Stimulated activated CD8-positive, alpha-beta memory T cell treated with anti-CD3 and anti-CD28 coated beads, Interleukin-15, amount 100 ng/mL, for 48 hours (primary cell): ENCODE data around the gene AKT1S1.

Experiments used
- DNase-seq, 2 donors: peaks; one replicate each; pipeline ENCODE4 v3.0.0-alpha.2; 2020; ENCODE audit warnings: low read depth in 2 of 2

AKT1S1 gene

DNA sequence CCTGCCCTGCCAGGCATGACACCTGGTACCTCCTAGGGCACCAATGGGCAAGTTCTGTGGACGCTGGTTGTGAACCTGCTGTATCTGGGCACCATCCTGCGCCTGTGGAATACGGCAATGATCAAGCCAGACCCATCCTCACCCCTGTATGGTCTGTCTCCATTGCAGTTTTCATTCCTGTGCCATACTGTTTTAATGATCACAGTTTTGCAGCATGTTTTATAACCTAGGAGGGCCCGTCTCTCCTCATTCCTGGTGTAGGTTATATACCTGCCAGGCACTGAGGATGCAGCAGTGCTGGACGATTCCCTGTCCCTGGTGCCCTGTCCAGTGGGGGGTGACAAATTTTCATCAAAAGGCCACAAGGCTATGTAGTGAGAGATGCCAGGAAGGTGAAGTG is 5.9 kb upstream of the AKT1S1 start:
- DNase-seq: no peak

DNA sequence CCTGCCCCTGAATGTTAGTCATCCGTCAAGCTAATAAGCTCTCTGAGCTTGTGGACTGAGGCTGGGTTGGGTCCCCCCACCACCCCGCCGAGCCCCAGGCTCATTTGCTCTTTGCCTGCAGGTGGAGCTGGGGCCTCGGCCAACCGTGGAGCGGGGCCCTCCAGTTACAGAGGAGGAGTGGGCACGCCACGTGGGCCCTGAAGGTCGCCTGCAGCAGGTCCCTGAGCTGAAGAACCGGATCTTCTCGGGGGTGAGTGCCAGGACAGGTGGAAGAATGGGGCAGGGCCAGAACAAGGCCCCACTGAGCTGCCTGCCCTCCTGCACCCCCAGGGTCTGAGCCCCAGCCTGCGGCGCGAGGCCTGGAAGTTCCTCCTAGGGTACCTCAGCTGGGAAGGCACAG is 5.5 kb upstream of the AKT1S1 start:
- no peak for DNase-seq

DNA sequence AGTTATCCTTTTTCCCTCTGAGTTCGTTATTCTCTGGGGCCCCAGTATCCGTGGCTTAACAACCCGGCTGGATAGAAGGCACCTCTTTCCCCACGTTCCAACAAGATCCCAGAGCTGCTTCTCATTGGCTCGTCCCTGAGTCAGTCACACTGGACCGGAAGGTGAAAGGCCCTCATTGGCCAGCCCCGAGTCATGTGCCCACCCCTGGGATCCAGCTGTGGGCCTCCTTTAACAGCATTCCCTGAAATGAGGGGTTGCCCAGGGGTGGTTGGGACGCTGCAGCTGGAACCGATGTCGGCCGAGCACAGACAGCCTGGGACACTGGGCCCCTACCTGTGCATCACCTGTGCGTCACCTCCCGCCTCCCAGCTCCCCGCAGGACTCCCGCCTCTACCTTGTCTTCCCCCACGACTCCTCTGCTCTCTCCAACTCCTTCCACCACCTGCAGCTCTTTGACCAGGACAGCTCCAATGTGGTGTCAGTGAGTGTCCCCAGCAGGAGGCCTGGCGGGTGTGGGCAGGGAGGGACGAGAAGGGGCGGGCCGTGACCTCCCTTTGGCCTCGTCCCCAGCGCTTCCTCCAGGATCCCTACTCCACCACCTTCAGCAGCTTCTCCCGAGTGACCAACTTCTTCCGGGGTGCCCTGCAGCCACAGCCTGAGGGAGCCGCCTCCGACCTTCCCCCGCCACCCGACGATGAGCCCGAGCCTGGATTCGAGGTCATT is 4.7 kb upstream of the AKT1S1 start:
- no peak for DNase-seq

DNA sequence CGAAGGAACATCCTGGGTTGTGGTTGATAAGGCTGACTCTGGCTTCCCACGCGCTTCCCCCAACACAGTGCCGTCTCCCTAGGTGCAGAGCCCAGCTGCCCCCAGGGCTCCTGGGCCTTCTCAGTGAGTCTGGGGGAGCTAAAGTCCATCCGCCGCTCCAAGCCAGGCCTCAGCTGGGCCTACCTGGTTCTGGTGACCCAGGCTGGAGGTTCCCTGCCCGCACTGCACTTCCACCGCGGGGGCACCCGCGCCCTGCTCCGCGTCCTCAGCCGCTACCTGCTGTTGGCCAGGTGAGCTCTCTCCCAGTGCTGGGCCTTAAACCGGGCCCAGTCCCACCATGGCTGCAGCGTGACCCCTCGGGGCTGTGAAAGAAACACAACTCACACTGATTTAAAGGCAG is 4.0 kb upstream of the AKT1S1 start:
- no peak for DNase-seq

DNA sequence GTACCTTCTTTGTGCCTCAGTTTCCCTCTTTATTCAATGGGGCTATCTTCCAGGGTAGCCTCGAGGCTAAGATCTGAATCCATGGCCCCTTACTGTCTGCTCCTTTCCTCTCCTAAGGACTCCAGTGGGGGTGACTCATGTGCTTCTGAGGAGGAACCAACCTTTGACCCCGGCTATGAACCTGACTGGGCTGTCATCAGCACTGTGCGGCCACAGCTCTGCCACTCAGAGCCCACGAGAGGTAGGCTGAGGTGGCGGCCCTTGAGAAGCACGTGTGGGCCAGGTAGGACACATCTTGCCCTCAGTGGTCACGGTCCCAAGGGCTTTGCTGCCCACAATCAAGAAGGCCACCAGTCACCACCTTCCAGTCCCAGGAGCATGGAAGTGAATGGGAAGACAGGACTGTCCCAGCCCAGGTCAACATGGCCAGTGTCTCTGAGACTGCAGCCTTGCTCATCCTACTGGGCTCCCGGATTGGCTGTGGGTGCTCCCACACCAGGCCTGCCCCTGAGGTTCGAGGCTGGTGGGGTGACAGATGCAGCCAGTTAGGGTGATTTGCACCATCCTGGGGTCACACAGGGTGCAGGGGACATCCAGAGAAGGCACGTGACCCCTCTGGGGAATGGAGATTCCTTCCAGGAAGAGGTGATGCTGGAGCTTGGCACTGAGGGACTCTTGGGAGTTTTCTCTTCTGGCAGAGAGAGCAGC is 3.2 kb upstream of the AKT1S1 start:
- DNase-seq: no peak

DNA sequence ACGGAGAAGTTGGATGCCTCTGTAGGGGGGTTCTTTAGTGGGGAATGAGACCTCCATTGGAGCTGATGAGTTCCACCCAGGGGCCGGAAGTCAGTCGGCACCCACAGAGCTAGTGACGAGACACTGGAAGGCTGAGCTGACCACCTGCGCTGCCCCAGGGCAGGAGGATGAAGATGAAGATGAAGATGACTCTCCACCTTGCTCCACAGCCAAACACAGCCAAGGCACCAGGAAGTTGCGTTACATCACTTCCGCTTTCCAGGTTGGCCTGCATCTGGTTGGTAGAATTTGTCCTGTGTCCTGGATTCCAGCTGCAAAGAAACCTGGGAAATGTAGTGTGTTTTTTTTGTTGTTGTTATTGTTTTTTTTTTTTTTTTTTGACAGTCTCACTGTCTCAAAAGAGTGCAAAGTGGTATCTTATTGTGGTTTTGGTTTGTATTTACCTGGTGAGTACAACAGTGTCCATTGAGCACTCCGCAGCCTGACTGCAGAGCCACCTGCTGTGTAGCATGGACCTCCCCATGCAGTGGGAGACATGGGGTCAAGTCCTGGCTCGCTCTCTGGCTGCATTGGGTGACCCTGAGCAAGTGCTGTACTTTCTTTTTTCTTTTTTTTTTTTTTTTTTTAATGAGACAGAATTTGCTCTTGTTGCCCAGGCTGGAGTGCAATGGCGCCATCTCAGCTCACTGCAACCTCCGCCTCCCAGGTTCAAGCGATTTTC is 2.2 kb upstream of the AKT1S1 start:
- no peak for DNase-seq

DNA sequence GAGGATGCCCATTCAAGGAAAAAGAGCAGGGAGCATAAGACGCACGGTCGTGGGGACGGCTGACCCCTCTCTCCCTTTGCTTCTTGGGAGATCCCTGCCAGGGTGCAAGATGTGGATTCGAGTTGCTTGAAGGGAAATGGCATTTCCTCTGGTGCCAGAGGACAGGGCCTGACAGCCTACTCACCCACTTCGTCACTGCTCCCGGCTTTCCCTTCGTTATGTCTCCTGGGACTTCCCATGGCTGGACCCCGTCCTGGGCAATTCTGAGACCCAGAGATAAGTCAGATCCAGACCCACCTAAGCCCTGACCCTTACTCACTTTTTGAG is 1.6 kb upstream of the AKT1S1 start:
- DNase-seq: no peak

DNA sequence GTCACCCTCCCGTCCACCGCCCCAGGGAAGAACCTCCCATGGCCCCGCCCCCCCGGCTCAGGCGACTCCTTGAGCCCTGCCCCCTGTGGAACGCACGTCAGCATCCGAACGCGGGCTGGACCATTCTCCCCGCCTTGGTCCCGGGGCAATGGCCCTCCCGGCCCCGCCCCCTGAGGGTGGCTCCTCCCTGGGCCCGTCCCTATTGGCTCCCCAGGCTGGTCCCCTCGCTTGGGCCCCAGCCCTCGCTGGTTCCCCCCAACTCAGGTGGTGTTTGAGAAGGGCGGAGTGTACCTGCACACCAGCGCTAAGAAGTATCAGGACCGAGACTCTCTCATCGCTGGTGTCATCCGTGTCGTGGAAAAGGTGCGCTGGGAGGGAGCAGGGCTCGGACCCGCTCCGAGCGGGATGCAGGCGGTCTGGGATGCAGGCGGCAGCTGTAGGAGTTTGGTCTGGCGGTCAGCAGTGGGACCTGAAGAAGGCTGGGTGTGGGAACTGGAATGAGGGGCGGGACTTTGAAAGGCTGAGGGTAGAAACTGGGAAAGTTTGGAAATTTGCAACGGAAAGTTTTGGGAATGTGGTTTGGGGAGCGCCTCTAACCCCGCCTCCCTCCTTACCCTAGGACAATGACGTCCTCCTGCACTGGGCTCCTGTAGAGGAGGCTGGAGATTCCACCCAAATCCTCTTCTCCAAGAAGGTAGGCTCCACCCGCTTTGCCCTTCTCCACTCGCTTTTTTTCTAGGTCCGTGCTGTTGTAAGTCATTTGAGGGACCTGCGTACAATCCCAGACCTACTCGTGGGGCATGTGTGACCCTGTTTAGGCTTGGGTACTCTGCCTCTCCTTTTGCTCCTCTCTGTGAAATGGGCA is 956 bp upstream of the AKT1S1 start:
- DNase-seq: peak; percentile 98 to 99

DNA sequence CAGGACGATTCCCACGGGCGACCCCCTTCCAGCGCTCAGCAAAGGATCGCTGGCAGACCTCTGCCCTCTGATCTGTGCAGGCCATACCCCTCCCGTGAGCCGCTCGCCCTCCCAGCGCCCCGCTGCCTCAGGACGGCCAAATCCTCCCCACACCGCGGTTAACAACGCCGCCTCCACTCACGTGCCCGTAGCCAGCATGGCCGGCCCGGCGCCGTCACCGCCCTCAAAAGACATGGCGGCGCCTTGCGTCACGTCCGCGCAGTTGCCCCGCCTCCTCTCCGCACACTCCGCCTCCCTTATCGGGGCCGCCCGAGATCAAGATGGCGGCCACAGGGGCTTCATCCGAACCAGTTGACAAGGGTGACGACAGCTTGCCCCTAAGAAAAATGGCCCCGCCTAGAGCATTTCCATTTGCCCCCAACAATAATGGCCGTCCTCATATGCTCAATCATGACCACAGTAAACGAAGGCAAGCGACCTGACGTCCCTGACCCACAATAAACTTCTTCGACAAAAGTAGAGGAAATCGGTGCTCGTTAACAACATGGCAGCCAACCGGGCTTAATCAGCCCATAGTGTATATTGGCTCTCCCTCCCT is 634 bp downstream of the AKT1S1 start:
- DNase-seq: peak; percentile 95 to 97

DNA sequence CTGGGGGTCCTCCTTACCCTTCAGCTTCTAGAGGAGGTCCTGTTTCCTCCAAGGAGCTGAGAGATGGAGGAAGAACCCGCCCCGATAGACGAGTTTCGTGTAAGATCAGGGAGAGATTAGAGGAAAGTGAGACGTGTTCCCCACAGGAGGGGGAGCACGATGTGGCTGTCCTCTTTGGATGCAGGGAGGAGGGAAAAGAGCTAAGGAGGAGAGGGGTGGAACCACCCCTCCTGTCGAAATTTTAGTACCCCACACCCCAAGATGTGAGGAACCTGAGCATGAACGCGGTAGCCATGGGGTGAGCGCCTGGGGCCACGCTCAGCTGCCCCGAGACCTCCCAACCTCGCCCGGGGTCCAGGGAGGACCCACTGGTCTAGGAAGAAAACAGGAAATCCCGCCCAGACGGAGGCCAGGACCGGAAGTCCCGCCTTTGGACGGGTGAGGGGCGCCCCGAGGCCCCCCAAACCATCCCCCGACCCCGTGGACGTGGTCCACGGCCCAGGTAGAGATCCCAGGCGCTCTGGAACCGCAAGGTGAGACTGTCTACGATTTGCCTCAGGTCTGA is 1.2 kb downstream of the AKT1S1 start:
- peak in 1 of 2 donors; percentile 39 for DNase-seq

DNA sequence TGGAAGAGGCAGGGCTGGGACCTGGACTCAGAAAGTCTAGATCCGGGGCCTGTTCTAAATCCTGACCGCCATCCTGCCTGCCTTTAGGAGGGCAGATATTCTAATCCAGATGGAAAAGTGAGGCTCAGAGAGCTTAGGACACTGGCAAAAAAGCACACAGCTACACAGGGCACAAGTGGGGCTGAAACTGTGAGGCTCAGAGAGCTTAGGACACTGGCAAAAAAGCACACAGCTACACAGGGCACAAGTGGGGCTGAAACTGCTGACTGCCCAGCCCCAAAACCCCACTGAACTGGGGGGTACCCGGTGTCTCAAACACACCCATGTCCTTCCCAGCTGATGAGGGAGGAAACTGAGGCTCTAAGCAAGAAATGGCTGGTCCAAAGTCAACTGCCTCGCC is 2.0 kb downstream of the AKT1S1 start:
- DNase-seq: no peak

DNA sequence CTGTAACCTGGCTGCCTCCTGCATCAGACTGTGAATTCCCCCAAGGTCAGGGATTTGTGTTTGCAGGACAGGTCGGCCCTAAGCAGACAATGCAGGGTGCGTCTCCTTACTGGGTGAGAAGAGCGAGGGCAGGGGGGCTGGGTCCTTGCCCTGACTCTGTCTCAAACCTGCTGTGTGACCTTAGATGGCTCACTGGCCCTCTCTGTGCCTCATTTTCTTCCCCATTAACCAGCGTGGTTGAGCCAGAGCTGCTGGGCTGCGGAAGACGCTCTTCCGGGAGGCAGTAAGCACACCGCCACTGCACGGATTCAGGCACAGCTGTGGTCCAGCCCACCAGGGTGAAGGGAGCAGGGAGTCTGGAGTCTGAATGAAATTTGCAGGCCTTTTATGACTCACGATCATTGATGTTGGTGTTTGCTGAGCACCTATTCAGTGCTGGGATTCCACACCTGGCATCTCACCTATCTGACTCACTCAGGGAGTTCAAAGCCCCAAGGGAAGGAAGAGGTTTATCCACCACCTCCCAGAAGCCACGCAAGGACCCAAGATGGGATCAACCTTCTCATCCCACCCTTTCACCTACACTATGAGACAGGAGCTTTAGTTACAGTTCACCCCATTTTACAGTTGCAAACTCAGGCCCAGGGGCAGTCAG is 2.5 kb downstream of the AKT1S1 start:
- no peak for DNase-seq

DNA sequence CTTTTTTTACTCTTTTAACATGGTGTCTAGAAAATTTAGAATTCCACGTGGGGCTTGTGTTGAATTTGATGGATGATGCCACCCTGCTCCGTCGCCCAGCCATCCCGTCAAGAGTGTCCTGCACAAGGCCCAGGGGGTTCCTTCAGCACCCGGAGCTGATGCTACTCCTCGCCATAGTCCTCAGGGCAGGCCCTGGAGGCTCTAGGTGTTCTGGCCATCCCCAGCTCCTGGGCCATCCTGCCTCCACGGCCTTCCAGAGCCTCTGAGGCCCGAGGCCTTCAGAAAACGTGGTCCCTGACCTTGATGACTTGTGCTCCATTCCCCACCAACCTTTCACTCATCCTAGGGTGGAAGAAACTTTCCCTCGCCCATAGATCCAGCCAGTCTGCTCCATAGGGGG is 3.3 kb downstream of the AKT1S1 start:
- no peak for DNase-seq

DNA sequence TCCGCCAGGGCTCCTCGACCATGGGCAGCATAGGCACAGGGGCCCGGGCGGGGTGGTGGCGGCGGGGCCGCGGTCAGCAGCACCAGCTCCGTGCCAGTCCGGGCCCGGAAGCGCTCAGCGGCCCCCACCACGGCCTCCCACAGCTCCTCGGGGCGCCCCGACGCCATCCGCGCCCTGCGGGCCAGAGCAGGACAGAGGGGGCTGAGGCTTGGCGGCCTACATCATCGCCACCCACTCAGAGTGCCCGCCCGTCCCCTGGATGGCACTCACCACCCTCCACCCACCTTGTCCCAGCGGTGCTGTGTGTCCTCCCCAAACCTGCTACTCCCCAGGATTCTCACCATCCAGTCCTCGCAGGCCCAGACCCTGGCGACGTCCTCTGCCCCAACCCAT is 4.0 kb downstream of the AKT1S1 start:
- no peak for DNase-seq

DNA sequence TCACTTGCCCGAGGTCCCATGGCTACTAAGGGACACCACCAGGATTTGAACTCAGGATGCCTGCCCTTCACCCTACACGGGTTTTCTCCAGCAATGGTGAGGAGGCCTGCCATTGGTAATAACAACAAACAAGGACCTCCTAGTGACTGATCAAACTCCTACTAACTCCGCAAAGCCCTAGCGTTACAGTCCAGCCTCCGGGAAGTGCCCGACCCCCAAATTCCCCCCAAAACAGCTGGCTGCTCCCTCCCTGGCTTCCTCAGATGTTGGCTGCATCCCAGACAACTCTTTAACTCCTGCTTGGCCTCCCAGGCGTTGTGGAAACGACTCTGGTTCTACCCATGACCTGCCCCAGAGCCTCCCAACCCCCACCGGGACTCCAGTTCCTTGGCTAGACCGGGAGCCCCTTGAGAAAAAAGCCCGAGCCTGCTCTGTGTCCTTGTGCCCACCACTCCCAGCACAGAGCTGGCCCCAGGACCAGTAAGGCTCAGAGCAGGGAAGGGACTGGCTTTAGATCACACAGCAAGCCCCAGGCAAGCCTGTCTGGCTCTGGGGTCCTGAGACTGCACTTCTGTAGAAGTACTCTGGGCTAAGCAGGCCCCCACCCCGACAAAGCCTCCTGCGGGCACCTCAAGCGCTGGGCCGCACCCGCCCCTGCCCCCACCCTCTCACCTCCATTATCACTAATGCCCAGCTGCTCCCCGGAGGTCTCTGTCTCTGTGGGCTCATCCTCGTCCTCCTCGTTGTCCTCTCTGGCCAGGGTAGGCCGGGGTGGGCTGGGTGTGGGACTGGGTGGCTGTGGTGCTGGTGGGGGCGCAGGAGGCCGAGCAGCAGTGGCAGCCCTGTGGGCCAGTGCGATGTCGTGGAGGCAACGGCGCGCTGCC is 4.7 kb downstream of the AKT1S1 start:
- DNase-seq: no peak

DNA sequence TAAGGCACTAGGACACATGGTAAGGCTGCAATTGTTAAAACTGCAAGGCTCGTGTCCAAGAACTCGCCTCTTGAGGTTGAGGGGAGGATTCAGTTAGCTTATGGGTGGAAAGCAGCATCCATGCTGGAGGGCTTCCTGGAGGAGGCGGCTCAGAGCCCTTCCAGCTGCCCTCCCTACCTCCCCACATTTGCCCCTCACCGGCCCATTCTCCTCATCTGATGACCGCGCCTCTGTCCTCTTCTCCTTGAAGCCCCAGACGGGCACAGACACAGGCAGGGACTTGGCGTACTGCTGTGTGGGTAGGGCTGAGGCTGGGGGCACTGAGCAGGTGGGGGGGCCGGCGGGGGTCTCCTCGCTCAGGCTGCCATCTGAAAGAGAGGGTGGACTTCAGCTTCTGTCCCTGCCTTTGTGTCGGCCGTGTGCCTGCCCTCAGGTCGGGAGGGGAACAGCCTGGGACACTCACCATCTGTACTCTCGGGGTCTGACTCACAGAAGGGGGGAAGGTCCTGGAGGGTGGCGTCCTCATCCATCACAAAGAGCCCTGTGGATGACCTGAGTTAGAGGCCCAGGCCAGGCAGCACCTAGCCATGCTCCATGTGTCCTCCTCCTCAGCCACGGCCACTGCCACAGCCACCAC is 5.7 kb downstream of the AKT1S1 start:
- no peak for DNase-seq

DNA sequence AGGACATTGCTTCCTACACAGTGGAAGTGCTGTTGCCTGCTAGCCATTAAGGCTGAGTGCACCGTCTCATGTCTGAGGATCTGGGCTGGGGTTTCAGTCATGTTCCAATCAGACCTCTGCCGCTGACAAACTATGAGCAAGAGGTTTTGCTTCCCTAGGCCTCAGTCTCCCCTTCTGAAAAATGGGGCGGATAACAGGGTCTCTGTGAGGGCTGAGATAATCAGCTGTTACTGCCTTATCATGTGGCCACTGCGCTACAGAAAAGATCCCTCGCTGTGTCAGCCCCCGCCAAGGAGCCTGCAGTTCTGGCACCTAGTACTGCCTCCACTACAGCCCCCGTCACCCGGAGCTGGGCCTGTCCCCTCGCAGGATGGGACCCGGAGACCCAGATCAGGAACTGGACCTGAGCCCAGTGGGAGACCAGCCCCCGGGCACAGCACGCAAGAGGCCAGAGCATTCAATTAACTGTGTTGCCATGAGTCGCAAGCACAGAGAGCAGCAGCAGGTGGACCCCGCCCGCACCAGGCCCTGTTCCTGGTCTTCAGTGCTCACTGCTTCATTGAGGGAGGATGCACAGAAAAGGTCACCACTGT is 6.8 kb downstream of the AKT1S1 start:
- no peak for DNase-seq

DNA sequence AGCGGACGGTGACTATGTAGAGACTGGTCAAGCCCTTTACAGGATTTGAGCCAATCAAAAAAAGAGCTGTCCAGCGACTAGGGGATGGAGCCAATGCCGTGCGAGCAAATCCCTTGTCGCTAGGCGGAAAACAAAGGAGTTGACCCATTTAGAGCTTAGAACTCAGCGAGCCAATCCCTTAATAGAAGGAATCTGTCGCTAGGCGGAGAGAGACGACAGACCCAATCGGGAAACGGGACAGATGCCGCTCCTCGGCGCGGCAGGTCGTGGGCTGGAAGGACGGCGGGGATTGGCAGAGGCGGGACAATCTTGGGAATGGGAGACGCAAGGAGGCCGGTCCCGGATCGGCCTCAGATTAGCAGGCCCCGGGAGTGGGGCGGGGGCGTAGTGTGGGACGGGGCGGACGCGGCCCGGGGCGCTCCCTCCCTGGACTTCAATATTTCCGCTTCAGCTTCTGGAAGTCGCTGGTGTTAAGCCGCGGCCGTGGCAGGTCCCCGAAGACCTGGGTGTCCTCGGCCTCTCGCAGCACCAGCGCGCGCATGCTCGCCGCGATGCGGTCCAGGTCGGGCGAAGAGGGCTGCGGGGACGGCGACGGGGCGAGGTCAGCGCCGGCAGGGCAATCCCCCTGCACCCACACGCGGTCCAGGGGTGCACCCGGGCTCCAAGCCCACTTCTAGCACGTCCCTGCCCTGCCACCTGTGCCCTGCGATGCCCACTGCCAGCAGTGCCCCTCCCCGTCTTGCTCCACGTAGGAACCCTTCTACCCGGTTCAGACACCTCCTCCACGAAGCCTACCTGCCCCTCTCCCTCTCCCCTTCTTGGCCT is 7.5 kb downstream of the AKT1S1 start:
- peak; percentile 83 to 84 for DNase-seq
